ENCODE measurements around the gene ANTXR2.

Gene ANTXR2

DNA sequence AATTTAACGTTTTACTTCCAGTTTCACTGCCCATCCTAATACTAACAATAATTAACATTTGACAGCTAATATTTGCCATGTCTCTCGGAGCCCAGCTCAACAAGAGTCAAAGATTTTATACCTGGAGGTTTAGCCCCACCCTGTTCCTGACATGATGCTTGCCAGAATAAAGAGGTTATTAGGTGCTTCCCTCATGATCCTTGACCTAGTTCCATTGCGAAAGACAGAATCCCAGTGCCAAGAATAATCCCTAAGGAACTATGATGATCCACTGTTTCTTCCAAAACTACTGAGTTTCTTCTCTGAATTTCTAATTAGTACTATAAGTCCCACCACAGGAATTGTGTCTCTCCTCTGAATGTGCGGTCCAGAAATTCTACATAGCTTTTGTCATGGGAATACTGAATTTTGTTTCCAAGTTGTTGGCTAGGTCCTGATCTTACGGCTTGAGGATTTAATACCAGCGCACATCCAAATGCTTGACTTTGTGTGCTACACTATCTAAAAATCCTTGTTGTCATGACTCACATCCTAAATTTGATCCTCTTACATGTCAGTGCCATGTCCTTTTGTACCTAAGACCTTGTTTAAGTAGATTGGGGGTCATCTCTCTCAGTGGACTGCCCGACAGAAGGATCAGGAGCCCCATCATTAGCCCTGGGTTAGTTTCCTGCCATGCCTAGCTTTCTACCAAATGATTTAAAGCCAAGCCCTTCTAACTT is 23.1 kb downstream of the ANTXR2 start:
- Mint-ChIP-seq H3K36me3 (ENCODE audit: insufficient read depth) (peaks cover 38% of the 10 kb centered on the region), H3K27me3 (no peaks in the 10 kb centered on the region), H3K9me3 (no peaks in the 10 kb centered on the region), H3K27ac (ENCODE audit: low read depth) (peak overlapping the region; percentile 3), H3K4me3 (no peak overlapping the region), H3K4me1 (peaks cover 8% of the 10 kb centered on the region)
- DNase-seq (ENCODE audit: low spot score in 2 of 2) (no peak), ATAC-seq (replicated peaks; ENCODE audit: extremely low read depth, poor library complexity, severe bottlenecking) (no peak)

- Mint-ChIP-seq H3K4me3 (no peak overlapping the region), H3K9me3 (no peaks in the 10 kb centered on the region), H3K27ac (ENCODE audit: low read depth) (peak overlapping the region; percentile 3), H3K4me1 (peaks cover 5% of the 10 kb centered on the region), H3K36me3 (ENCODE audit: insufficient read depth) (peaks cover 37% of the 10 kb centered on the region), H3K27me3 (no peaks in the 10 kb centered on the region)
- DNase-seq (ENCODE audit: low spot score in 2 of 2): no peak
- ATAC-seq (replicated peaks; ENCODE audit: extremely low read depth, poor library complexity, severe bottlenecking): no peak
These were observed 23.6 kb downstream of the ANTXR2 start for GRCh38 chr4:80049402-80049801.

GRCh38 chr4:80045786-80046185 is 27.2 kb downstream of the ANTXR2 start:
- DNase-seq (ENCODE audit: low spot score in 2 of 2) (no peak), ATAC-seq (replicated peaks; ENCODE audit: extremely low read depth, poor library complexity, severe bottlenecking) (no peak)
- H3K27ac Mint-ChIP-seq (ENCODE audit: low read depth): no peak overlapping the region
- H3K4me1 Mint-ChIP-seq: peaks cover 5% of the 10 kb centered on the region
- no peaks in the 10 kb centered on the region for H3K27me3 Mint-ChIP-seq
- peaks cover 22% of the 10 kb centered on the region for H3K36me3 Mint-ChIP-seq (ENCODE audit: insufficient read depth)
- H3K4me3 Mint-ChIP-seq: no peak overlapping the region
- H3K9me3 Mint-ChIP-seq: no peaks in the 10 kb centered on the region

DNA sequence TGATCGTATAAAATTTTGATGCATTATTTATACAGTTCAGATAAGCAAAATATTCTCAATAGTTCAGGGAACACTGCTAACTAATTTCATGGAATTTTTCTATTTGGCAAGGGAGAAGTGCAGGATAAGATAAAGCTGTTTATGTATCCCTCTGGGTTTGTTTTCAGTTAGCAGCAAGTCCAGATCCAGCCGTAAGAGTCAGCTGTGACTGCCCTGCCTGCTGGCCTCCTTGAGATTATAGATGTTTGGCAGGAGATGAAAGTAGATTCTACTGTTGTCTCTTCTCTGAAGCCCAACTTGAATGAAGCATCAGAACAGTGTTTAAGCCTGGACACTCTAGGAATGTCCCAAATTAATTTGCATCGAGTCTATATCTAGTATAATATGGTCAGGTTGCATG is 29.5 kb downstream of the ANTXR2 start:
- Mint-ChIP-seq H3K9me3 (no peaks in the 10 kb centered on the region), H3K27ac (ENCODE audit: low read depth) (no peak overlapping the region), H3K36me3 (ENCODE audit: insufficient read depth) (peaks cover 16% of the 10 kb centered on the region), H3K4me1 (peaks cover 5% of the 10 kb centered on the region), H3K27me3 (no peaks in the 10 kb centered on the region), H3K4me3 (no peak overlapping the region)
- DNase-seq (ENCODE audit: low spot score in 2 of 2): no peak
- ATAC-seq (replicated peaks; ENCODE audit: extremely low read depth, poor library complexity, severe bottlenecking): no peak

DNA sequence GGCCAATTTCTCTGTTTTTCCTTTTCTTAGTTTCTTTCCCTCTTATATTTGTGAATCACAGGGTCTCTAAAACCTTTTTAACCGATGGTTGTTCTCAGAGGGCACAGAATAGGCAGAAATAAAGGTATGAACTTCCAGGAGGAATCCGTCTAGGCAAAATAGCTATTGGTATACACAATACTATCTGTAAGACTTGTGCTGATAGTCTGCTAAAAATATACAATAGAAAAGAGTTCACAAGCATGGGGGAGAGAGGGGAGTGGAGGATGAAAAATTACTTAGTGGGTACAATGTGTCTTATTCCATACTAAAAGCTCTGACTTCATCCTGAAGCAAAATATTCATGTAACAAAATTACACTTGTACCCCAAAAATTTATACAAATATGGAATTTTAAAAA is 30.2 kb downstream of the ANTXR2 start:
- Mint-ChIP-seq H3K27ac (ENCODE audit: low read depth) (no peak overlapping the region), H3K4me3 (no peak overlapping the region)

GRCh38 chr4:80037864-80038263 is 35.2 kb downstream of the ANTXR2 start:
- Mint-ChIP-seq H3K36me3 (ENCODE audit: insufficient read depth) (no peaks in the 10 kb centered on the region), H3K4me1 (peaks cover 14% of the 10 kb centered on the region), H3K4me3 (no peak overlapping the region), H3K9me3 (no peaks in the 10 kb centered on the region), H3K27ac (ENCODE audit: low read depth) (no peak overlapping the region), H3K27me3 (no peaks in the 10 kb centered on the region)
- no peak for ATAC-seq (replicated peaks; ENCODE audit: extremely low read depth, poor library complexity, severe bottlenecking)
- no peak for DNase-seq (ENCODE audit: low spot score in 2 of 2)

More for the DNA sequence above, 30.2 kb downstream of the ANTXR2 start:
- Mint-ChIP-seq H3K4me1 (peaks cover 5% of the 10 kb centered on the region), H3K27me3 (no peaks in the 10 kb centered on the region), H3K36me3 (ENCODE audit: insufficient read depth) (peaks cover 16% of the 10 kb centered on the region), H3K9me3 (no peaks in the 10 kb centered on the region)
- no peak for DNase-seq (ENCODE audit: low spot score in 2 of 2)
- no peak for ATAC-seq (replicated peaks; ENCODE audit: extremely low read depth, poor library complexity, severe bottlenecking)

GRCh38 chr4:80036949-80037685 is 35.9 kb downstream of the ANTXR2 start:
- H3K27me3 Mint-ChIP-seq: no peaks in the 10 kb centered on the region
- peak overlapping the region; percentile 47 for H3K27ac Mint-ChIP-seq (ENCODE audit: low read depth)
- no peak for DNase-seq (ENCODE audit: low spot score in 2 of 2)
- H3K4me1 Mint-ChIP-seq: peaks cover 14% of the 10 kb centered on the region
- ATAC-seq (replicated peaks; ENCODE audit: extremely low read depth, poor library complexity, severe bottlenecking): no peak
- peaks cover 4% of the 10 kb centered on the region for H3K36me3 Mint-ChIP-seq (ENCODE audit: insufficient read depth)
- no peaks in the 10 kb centered on the region for H3K9me3 Mint-ChIP-seq
- H3K4me3 Mint-ChIP-seq: peak overlapping the region; percentile 33

- Mint-ChIP-seq H3K36me3 (ENCODE audit: insufficient read depth) (peaks cover 6% of the 10 kb centered on the region), H3K9me3 (no peaks in the 10 kb centered on the region), H3K4me3 (no peak overlapping the region), H3K27me3 (no peaks in the 10 kb centered on the region), H3K4me1 (peaks cover 14% of the 10 kb centered on the region), H3K27ac (ENCODE audit: low read depth) (peak overlapping the region; percentile 47)
- DNase-seq (ENCODE audit: low spot score in 2 of 2) (no peak), ATAC-seq (replicated peaks; ENCODE audit: extremely low read depth, poor library complexity, severe bottlenecking) (no peak)
These were observed 36.7 kb downstream of the ANTXR2 start for GRCh38 chr4:80036306-80036705.

GRCh38 chr4:80035336-80035735 is 37.7 kb downstream of the ANTXR2 start:
- H3K27ac Mint-ChIP-seq (ENCODE audit: low read depth): peak overlapping the region; percentile 29
- DNase-seq (ENCODE audit: low spot score in 2 of 2) (no peak), ATAC-seq (replicated peaks; ENCODE audit: extremely low read depth, poor library complexity, severe bottlenecking) (peak; percentile 79)
- no peaks in the 10 kb centered on the region for H3K9me3 Mint-ChIP-seq
- no peaks in the 10 kb centered on the region for H3K27me3 Mint-ChIP-seq
- H3K4me1 Mint-ChIP-seq: peaks cover 14% of the 10 kb centered on the region
- peaks cover 9% of the 10 kb centered on the region for H3K36me3 Mint-ChIP-seq (ENCODE audit: insufficient read depth)
- no peak overlapping the region for H3K4me3 Mint-ChIP-seq

GRCh38 chr4:80033581-80033980 is 39.4 kb downstream of the ANTXR2 start:
- no peaks in the 10 kb centered on the region for H3K27me3 Mint-ChIP-seq
- H3K4me3 Mint-ChIP-seq: no peak overlapping the region
- H3K36me3 Mint-ChIP-seq (ENCODE audit: insufficient read depth): peaks cover 9% of the 10 kb centered on the region
- no peak overlapping the region for H3K27ac Mint-ChIP-seq (ENCODE audit: low read depth)
- H3K4me1 Mint-ChIP-seq: peaks cover 14% of the 10 kb centered on the region
- no peaks in the 10 kb centered on the region for H3K9me3 Mint-ChIP-seq
- DNase-seq (ENCODE audit: low spot score in 2 of 2) (no peak), ATAC-seq (replicated peaks; ENCODE audit: extremely low read depth, poor library complexity, severe bottlenecking) (no peak)

DNA sequence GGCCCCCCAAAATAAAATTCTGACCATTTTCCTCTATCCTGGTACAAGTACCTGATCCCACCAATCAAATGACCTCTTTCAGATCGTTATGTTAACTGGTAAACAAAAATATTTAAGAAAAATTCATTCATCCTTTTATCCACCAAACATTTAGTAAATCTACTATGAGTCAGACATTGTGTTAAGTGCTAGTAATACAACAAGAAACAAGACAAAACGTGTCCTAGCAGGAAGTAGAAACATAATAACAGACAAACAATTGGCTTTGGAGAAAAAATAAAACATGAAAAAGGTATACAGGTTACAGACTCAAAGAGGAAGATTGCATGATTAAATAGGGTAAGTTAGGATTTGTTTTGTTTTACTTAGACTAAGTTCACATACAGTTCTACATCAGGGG is 43.7 kb downstream of the ANTXR2 start:
- Mint-ChIP-seq H3K27ac (ENCODE audit: low read depth) (no peak overlapping the region), H3K9me3 (no peaks in the 10 kb centered on the region), H3K27me3 (no peaks in the 10 kb centered on the region), H3K36me3 (ENCODE audit: insufficient read depth) (peaks cover 16% of the 10 kb centered on the region), H3K4me1 (no peaks in the 10 kb centered on the region), H3K4me3 (no peak overlapping the region)
- DNase-seq (ENCODE audit: low spot score in 2 of 2) (no peak), ATAC-seq (replicated peaks; ENCODE audit: extremely low read depth, poor library complexity, severe bottlenecking) (no peak)

DNA sequence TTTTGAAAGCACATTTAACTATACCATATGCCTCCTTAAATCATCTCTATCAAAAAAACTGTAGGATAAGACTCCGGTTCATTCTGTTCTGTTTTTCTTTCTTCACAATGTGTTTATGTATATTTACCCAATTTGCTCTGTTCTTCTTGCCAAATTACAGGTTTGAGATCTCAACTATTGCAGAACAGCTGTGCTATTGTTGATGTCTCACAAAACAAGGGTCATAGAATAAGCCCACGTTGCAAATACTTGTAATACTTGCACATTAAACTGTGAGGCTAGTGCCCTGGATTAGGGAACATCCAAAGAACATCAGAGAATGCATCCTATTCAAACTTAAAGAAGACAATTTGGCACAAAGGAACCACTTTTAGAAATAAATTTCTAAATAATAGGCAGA is 45.4 kb downstream of the ANTXR2 start:
- Mint-ChIP-seq H3K36me3 (ENCODE audit: insufficient read depth) (peaks cover 22% of the 10 kb centered on the region), H3K9me3 (no peaks in the 10 kb centered on the region), H3K27me3 (no peaks in the 10 kb centered on the region), H3K4me3 (no peak overlapping the region), H3K4me1 (peaks cover 6% of the 10 kb centered on the region), H3K27ac (ENCODE audit: low read depth) (no peak overlapping the region)
- ATAC-seq (replicated peaks; ENCODE audit: extremely low read depth, poor library complexity, severe bottlenecking) (no peak), DNase-seq (ENCODE audit: low spot score in 2 of 2) (no peak)

GRCh38 chr4:80026100-80026499 is 46.9 kb downstream of the ANTXR2 start:
- peaks cover 6% of the 10 kb centered on the region for H3K4me1 Mint-ChIP-seq
- H3K27ac Mint-ChIP-seq (ENCODE audit: low read depth): no peak overlapping the region
- H3K4me3 Mint-ChIP-seq: no peak overlapping the region
- no peak for ATAC-seq (replicated peaks; ENCODE audit: extremely low read depth, poor library complexity, severe bottlenecking)
- DNase-seq (ENCODE audit: low spot score in 2 of 2): no peak
- no peaks in the 10 kb centered on the region for H3K9me3 Mint-ChIP-seq
- H3K27me3 Mint-ChIP-seq: no peaks in the 10 kb centered on the region
- H3K36me3 Mint-ChIP-seq (ENCODE audit: insufficient read depth): peaks cover 22% of the 10 kb centered on the region

Measured in central memory CD8-positive, alpha-beta T cell (primary cell).